DOHH2 (cell line): ENCODE data around the gene OTOA.
"Not testable (repeated sequence)": the region's sequence is repeated elsewhere in the genome, so short reads cannot be mapped to it uniquely, and the experiment has no call there.

ENCODE experiments used
- H3F3A ChIP-seq: fragments of 200-600 bp; sonication (generic), shearing (Covaris generic); 2 replicates; pipeline ENCODE4 v1.6.0; 2016; ENCODE audit warnings: antibody characterized with exemption, mild to moderate bottlenecking; ENCODE audit not compliant: control insufficient read depth, insufficient read depth
- H3K27ac ChIP-seq: fragments of 200-600 bp; sonication (generic); 2 replicates; pipeline ENCODE4 v1.5.1; 2014; ENCODE audit warnings: low read depth, mild to moderate bottlenecking, low read length, moderate library complexity
- H3K27me3 ChIP-seq: fragments of 200-600 bp; sonication (generic); 2 replicates; pipeline ENCODE4 v1.6.1; 2014; ENCODE audit warnings: mild to moderate bottlenecking, low read length, mixed read lengths; ENCODE audit not compliant: control insufficient read depth
- H3K36me3 ChIP-seq: fragments of 200-600 bp; sonication (generic); 2 replicates; pipeline ENCODE4 v1.6.1; 2014; ENCODE audit warnings: mild to moderate bottlenecking, low read length, moderate library complexity, mixed read lengths; ENCODE audit not compliant: control insufficient read depth
- H3K4me1 ChIP-seq: fragments of 200-600 bp; sonication (generic); 2 replicates; pipeline ENCODE4 v1.6.1; 2014; ENCODE audit warnings: mild to moderate bottlenecking, low read length, mixed read lengths; ENCODE audit not compliant: control insufficient read depth
- H3K4me2 ChIP-seq: fragments of 200-600 bp; sonication (generic); 2 replicates; pipeline ENCODE4 v1.6.0; 2014; ENCODE audit warnings: mild to moderate bottlenecking, low read length, moderate library complexity
- H3K4me3 ChIP-seq: fragments of 200-600 bp; sonication (generic); 2 replicates; pipeline ENCODE4 v1.5.1; 2014; ENCODE audit warnings: mild to moderate bottlenecking, low read length, mixed read lengths
- H3K79me2 ChIP-seq: fragments of 200-600 bp; sonication (generic); 2 replicates; pipeline ENCODE4 v1.6.1; 2014; ENCODE audit warnings: mild to moderate bottlenecking, low read length, mixed read lengths; ENCODE audit not compliant: control insufficient read depth
- H3K9me2 ChIP-seq: fragments of 200-600 bp; sonication (generic); replicated peaks from 2 replicates; pipeline ENCODE4 v1.6.1; 2014; ENCODE audit warnings: mild to moderate bottlenecking, low read length, mixed read lengths; ENCODE audit not compliant: control insufficient read depth
- H3K9me3 ChIP-seq: fragments of 200-600 bp; sonication (generic); 2 replicates; pipeline ENCODE4 v1.6.1; 2014; ENCODE audit warnings: antibody characterized with exemption, low read length, mixed read lengths; ENCODE audit not compliant: control insufficient read depth, insufficient read depth
- H4K20me1 ChIP-seq: fragments of 200-600 bp; sonication (generic); 2 replicates; pipeline ENCODE4 v1.6.0; 2014; ENCODE audit warnings: low read depth, mild to moderate bottlenecking, antibody characterized with exemption, low read length, moderate library complexity; ENCODE audit not compliant: control insufficient read depth, insufficient read depth

Gene OTOA

GRCh38 chr16:21769284-21769683, 105.5 kb downstream of the OTOA start:
- H3K36me3 ChIP-seq, H3K27me3 ChIP-seq, H3K79me2 ChIP-seq, H3K4me2 ChIP-seq, H3F3A ChIP-seq, H3K27ac ChIP-seq, H3K4me1 ChIP-seq, H4K20me1 ChIP-seq, H3K4me3 ChIP-seq, H3K9me3 ChIP-seq, H3K9me2 ChIP-seq: not testable (repeated sequence)

GRCh38 chr16:21770584-21770983, 106.8 kb downstream of the OTOA start:
- not testable (repeated sequence) for H3K4me3 ChIP-seq, H3K36me3 ChIP-seq, H3K27ac ChIP-seq, H3K27me3 ChIP-seq, H4K20me1 ChIP-seq, H3K9me3 ChIP-seq, H3K4me1 ChIP-seq, H3K4me2 ChIP-seq, H3F3A ChIP-seq, H3K9me2 ChIP-seq, H3K79me2 ChIP-seq

DNA sequence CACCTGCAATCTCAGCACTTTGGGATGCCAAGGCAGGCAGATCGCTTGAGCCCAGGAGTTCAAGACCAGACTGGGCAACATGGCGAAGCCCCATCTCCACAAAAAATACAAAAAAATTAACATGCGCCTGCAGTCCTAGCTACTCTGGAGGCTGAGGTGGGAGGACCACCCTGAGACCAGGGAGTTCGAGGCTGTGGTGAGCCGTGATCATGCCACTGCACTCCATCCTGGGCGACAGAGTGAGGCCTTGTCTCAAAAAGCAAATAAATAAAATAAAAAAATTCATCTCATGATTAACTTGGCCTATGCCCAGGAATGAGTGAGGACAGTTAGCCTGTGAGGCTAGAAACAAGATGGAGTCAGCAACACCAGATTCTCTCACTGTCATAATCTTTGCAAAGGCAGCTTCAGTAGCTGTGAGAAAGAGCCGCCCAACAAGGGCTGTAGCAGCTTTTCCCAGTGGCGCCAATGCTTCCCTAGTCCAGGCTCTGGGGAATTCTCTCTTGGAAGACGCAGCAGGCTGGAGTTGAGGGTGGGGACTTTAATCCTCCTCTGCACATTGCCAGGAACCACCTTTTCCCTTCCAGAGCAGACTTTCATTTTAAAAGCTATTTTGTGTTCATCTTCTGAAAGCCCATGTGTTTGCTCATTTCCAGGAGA, 108.9 kb downstream of the OTOA start:
- not testable (repeated sequence) for H3K36me3 ChIP-seq, H3K9me3 ChIP-seq, H3K27ac ChIP-seq, H3K27me3 ChIP-seq, H3F3A ChIP-seq, H3K4me2 ChIP-seq, H3K4me3 ChIP-seq, H3K4me1 ChIP-seq, H3K79me2 ChIP-seq, H3K9me2 ChIP-seq, H4K20me1 ChIP-seq

- H3F3A ChIP-seq, H3K27ac ChIP-seq, H4K20me1 ChIP-seq, H3K4me1 ChIP-seq, H3K9me3 ChIP-seq, H3K36me3 ChIP-seq, H3K4me2 ChIP-seq, H3K4me3 ChIP-seq, H3K27me3 ChIP-seq, H3K9me2 ChIP-seq, H3K79me2 ChIP-seq: not testable (repeated sequence)
Measured at GRCh38 chr16:21773207-21773553, 109.4 kb downstream of the OTOA start.

DNA sequence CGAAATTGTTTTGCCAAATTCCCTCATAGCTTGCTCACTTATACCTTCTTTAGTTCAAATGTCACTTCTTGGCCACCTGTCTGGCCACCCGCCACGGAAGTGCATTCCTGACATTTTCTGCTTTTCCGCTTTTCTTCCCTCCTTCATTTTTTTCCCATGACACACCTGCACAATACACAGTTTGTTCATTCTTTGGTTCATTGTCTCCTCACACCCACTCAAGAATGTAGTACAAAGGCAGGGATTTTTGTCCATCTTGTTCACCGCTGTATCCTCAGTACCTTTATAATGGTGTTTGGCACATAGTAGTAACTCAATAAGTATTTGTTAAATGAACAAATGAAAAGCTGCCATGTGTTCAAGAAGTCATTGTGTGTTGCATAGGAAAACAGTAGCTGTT, 116.8 kb downstream of the OTOA start:
- H3K4me2 ChIP-seq, H3K4me3 ChIP-seq, H3F3A ChIP-seq, H3K27me3 ChIP-seq, H3K36me3 ChIP-seq, H3K9me3 ChIP-seq, H3K9me2 ChIP-seq, H3K4me1 ChIP-seq, H4K20me1 ChIP-seq, H3K79me2 ChIP-seq, H3K27ac ChIP-seq: not testable (repeated sequence)

DNA sequence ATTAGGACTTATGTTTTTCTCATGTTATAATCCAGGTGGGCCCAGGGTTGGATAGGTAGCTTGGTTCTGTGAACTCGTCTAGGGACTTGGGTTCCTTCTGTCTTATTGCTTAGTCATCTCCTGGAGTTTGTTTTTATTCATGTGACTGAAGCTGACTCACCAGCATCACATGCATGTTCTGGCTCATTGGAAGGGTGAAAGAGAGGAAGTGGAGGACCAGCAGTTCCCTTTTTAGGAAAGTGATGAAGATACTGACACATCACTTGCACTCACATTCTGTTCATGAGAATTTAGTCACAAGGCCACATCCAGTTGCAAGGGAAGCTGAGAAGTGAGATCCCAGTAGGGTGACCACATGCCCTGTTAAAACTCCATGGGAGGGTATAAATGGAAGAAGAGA, 126.7 kb downstream of the OTOA start:
- H3F3A ChIP-seq, H3K4me3 ChIP-seq, H3K4me2 ChIP-seq, H3K79me2 ChIP-seq, H3K9me3 ChIP-seq, H3K36me3 ChIP-seq, H3K27me3 ChIP-seq, H4K20me1 ChIP-seq, H3K4me1 ChIP-seq, H3K27ac ChIP-seq, H3K9me2 ChIP-seq: not testable (repeated sequence)

- not testable (repeated sequence) for H3K4me1 ChIP-seq, H3K9me3 ChIP-seq, H3K79me2 ChIP-seq, H3K4me3 ChIP-seq, H3K9me2 ChIP-seq, H3K4me2 ChIP-seq, H3K36me3 ChIP-seq, H4K20me1 ChIP-seq, H3F3A ChIP-seq, H3K27me3 ChIP-seq, H3K27ac ChIP-seq
Measured at GRCh38 chr16:21793310-21793709, 129.5 kb downstream of the OTOA start.

DNA sequence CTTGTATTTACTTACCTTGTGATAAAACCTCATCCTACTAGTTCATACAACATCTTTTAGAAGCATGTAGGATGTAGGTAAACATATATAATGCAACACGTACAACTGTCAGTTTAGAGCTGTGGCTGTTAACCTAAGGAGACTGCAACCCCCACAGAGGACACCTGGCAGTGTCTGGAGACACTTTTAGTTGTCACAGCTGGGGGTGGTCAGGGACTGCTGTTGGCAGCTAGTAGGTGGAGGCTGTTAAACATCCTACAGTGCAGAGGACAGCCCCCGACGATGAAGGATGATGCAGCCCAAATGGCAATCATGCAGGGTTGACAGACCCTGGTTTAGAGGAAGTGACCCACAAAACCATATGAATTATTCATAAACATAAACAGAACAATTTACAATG, 134.8 kb downstream of the OTOA start:
- H3K4me1 ChIP-seq, H3K4me2 ChIP-seq, H3K9me3 ChIP-seq, H3F3A ChIP-seq, H3K79me2 ChIP-seq, H3K9me2 ChIP-seq, H3K27me3 ChIP-seq, H3K36me3 ChIP-seq, H4K20me1 ChIP-seq, H3K4me3 ChIP-seq, H3K27ac ChIP-seq: not testable (repeated sequence)
